SU-DHL-6 (cell line): ENCODE results near the gene ATRIP.

Source experiments
- H2AFZ ChIP-seq: fragments of 200-600 bp; sonication (generic); 2 replicates; pipeline ENCODE4 v1.6.1; 2014; ENCODE audit warnings: low read depth, mild to moderate bottlenecking, moderate library complexity, mixed read lengths, antibody characterized with exemption, low read length; ENCODE audit not compliant: severe bottlenecking
- H3F3A ChIP-seq: fragments of 200-600 bp; shearing (Covaris generic); 2 replicates; pipeline ENCODE4 v1.6.0; 2016; ENCODE audit warnings: antibody characterized with exemption, mild to moderate bottlenecking; ENCODE audit not compliant: insufficient read depth
- H3K27ac ChIP-seq: fragments of 200-600 bp; sonication (generic); 2 replicates; pipeline ENCODE4 v1.5.1; 2016; ENCODE audit warnings: low read depth, mild to moderate bottlenecking, low read length, moderate library complexity, mixed read lengths
- H3K27me3 ChIP-seq: fragments of 200-600 bp; sonication (generic), shearing (Covaris generic); 2 replicates; pipeline ENCODE4 v1.6.0; 2014; ENCODE audit warnings: mild to moderate bottlenecking, low read length
- H3K36me3 ChIP-seq: fragments of 200-600 bp; sonication (generic); 2 replicates; pipeline ENCODE4 v1.6.1; 2014; ENCODE audit warnings: mild to moderate bottlenecking, low read length, mixed read lengths
- H3K4me2 ChIP-seq: fragments of 300-600, 200-600 bp; shearing (Covaris generic), sonication (generic); 2 replicates; pipeline ENCODE4 v1.6.0; 2014; ENCODE audit warnings: low read length, low read depth, mild to moderate bottlenecking; ENCODE audit not compliant: poor library complexity, severe bottlenecking
- H3K4me3 ChIP-seq: fragments of 200-600 bp; sonication (generic); 2 replicates; pipeline ENCODE4 v1.5.1; 2014; ENCODE audit warnings: antibody characterized with exemption, low read length, mild to moderate bottlenecking, mixed read lengths; ENCODE audit not compliant: insufficient read depth, poor library complexity, severe bottlenecking
- H3K79me2 ChIP-seq: fragments of 200-600 bp; sonication (generic); 2 replicates; pipeline ENCODE4 v1.6.1; 2014; ENCODE audit warnings: mild to moderate bottlenecking, low read length, moderate library complexity; ENCODE audit not compliant: insufficient read depth
- H3K9ac ChIP-seq: fragments of 200-600 bp; sonication (generic); 2 replicates; pipeline ENCODE4 v1.7.0; 2014; ENCODE audit warnings: mild to moderate bottlenecking, low read length
- H3K9me2 ChIP-seq: fragments of 200-600 bp; sonication (generic); replicated peaks from 2 replicates; pipeline ENCODE4 v1.6.1; 2014; ENCODE audit warnings: low read length; ENCODE audit not compliant: insufficient read depth
- H3K9me3 ChIP-seq: fragments of 200-600 bp; sonication (generic); 2 replicates; pipeline ENCODE4 v1.6.1; 2014; ENCODE audit warnings: low read length, mixed read lengths; ENCODE audit not compliant: insufficient read depth
- H4K20me1 ChIP-seq: fragments of 200-600 bp; sonication (generic); 2 replicates; pipeline ENCODE4 v1.6.1; 2014; ENCODE audit warnings: low read depth, mild to moderate bottlenecking, antibody characterized with exemption, low read length, moderate library complexity, mixed read lengths
- EZH2phosphoT487 ChIP-seq: fragments of 200-600 bp; sonication (generic), shearing (Covaris generic); conservative IDR thresholded peaks from 2 replicates; pipeline ENCODE4 v1.6.1; 2018; ENCODE audit warnings: mild to moderate bottlenecking, antibody characterized with exemption, low read length, moderate library complexity, mixed read lengths
- TF ChIP-seq, protein P1 (sequence below): fragments of 200-600 bp; sonication (generic); IDR thresholded peaks from one replicate; pipeline ENCODE4 v1.5.1; 2017; ENCODE audit warnings: antibody characterized with exemption, mild to moderate bottlenecking, low read length, moderate library complexity; ENCODE audit not compliant: insufficient read depth, poor library complexity, severe bottlenecking

Gene ATRIP

GRCh38 chr3:48412375-48413001 is 34.0 kb upstream of the ATRIP start:
- H3K9me2 ChIP-seq: no peaks in the 10 kb centered on the region
- H3K4me3 ChIP-seq: no peak overlapping the region
- H3K36me3 ChIP-seq: no peaks in the 10 kb centered on the region
- H3K79me2 ChIP-seq: no peaks in the 10 kb centered on the region
- no peak for TF ChIP-seq EZH2phosphoT487
- TF ChIP-seq, protein P1, sequence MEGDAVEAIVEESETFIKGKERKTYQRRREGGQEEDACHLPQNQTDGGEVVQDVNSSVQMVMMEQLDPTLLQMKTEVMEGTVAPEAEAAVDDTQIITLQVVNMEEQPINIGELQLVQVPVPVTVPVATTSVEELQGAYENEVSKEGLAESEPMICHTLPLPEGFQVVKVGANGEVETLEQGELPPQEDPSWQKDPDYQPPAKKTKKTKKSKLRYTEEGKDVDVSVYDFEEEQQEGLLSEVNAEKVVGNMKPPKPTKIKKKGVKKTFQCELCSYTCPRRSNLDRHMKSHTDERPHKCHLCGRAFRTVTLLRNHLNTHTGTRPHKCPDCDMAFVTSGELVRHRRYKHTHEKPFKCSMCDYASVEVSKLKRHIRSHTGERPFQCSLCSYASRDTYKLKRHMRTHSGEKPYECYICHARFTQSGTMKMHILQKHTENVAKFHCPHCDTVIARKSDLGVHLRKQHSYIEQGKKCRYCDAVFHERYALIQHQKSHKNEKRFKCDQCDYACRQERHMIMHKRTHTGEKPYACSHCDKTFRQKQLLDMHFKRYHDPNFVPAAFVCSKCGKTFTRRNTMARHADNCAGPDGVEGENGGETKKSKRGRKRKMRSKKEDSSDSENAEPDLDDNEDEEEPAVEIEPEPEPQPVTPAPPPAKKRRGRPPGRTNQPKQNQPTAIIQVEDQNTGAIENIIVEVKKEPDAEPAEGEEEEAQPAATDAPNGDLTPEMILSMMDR: no peak
- no peak overlapping the region for H2AFZ ChIP-seq
- H3K9ac ChIP-seq: no peak overlapping the region
- no peak overlapping the region for H3K4me2 ChIP-seq
- no peak overlapping the region for H3K27ac ChIP-seq
- H3F3A ChIP-seq: no peaks in the 10 kb centered on the region
- H3K9me3 ChIP-seq: no peaks in the 10 kb centered on the region
- no peaks in the 10 kb centered on the region for H3K27me3 ChIP-seq
- no peaks in the 10 kb centered on the region for H4K20me1 ChIP-seq

GRCh38 chr3:48413086-48413485 is 33.5 kb upstream of the ATRIP start:
- H3K9me3 ChIP-seq: no peaks in the 10 kb centered on the region
- no peak overlapping the region for H3K4me3 ChIP-seq
- H3K9me2 ChIP-seq: no peaks in the 10 kb centered on the region
- H3K4me2 ChIP-seq: no peak overlapping the region
- no peaks in the 10 kb centered on the region for H3K36me3 ChIP-seq
- H3K9ac ChIP-seq: no peak overlapping the region
- H3K27ac ChIP-seq: no peak overlapping the region
- no peak overlapping the region for H2AFZ ChIP-seq
- no peaks in the 10 kb centered on the region for H3F3A ChIP-seq
- H3K79me2 ChIP-seq: no peaks in the 10 kb centered on the region
- no peaks in the 10 kb centered on the region for H3K27me3 ChIP-seq
- H4K20me1 ChIP-seq: no peaks in the 10 kb centered on the region
- TF ChIP-seq EZH2phosphoT487: no peak
- TF ChIP-seq, protein P1: no peak

GRCh38 chr3:48413611-48414010 is 32.9 kb upstream of the ATRIP start:
- Histone ChIP-seq H3K9me2 (no peaks in the 10 kb centered on the region), H3K4me3 (no peak overlapping the region), H3K27ac (no peak overlapping the region), H3K9me3 (no peaks in the 10 kb centered on the region), H3K27me3 (no peaks in the 10 kb centered on the region), H4K20me1 (no peaks in the 10 kb centered on the region), H3K79me2 (no peaks in the 10 kb centered on the region), H3F3A (no peaks in the 10 kb centered on the region), H2AFZ (no peak overlapping the region), H3K9ac (no peak overlapping the region), H3K4me2 (no peak overlapping the region), H3K36me3 (no peaks in the 10 kb centered on the region)
- TF ChIP-seq EZH2phosphoT487: no peak
- TF ChIP-seq, protein P1: no peak
